Panc1 (cell line): ENCODE measurements around the gene SCP2.

ENCODE experiments used
- CTCF ChIP-seq: fragments of 450-650 bp; IDR thresholded peaks from 2 replicates; pipeline ENCODE4 v1.5.1; 2017; ENCODE audit warnings: mild to moderate bottlenecking
- POLR2AphosphoS5 ChIP-seq: IDR thresholded peaks from 2 replicates; pipeline ENCODE4 v1.6.1; 2012; ENCODE audit warnings: mild to moderate bottlenecking, low read depth, low read length, moderate library complexity
- SIN3A ChIP-seq: IDR thresholded peaks from 2 replicates; pipeline ENCODE4 v1.6.1; 2012; ENCODE audit warnings: low read depth, mild to moderate bottlenecking, low read length, moderate library complexity, borderline replicate concordance; ENCODE audit not compliant: insufficient read depth
- TF ChIP-seq, protein P1 (sequence below), 2 experiments: IDR thresholded peaks; 2 replicates each; pipeline ENCODE4 v1.6.1; 2011 to 2012; ENCODE audit warnings: low read depth in 2 of 2, control low read depth in 1 of 2, low read length in 1 of 2, mild to moderate bottlenecking in 1 of 2, moderate library complexity in 1 of 2; ENCODE audit not compliant: insufficient read depth in 1 of 2

DNA sequence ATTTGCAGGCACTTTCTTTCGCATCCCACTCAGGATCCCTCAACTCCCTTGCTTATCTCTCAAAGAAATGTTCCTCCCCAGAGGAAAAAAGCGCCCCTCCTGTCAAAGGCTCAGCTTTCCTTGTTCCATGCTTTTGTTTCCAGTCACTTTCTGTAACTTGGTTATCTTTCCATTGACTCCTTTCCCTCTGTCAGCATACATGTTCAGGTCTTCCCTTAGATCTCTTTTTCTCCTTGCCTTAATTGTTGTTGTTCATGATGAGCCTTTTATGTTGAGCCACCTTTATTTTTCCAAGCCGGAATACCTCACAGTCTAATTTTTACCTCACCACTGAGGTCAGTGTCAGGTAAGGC, 88.4 kb downstream of the SCP2 start:
- TF ChIP-seq SIN3A (no peak), CTCF (no peak), POLR2AphosphoS5 (no peak)
- TF ChIP-seq, protein P1, sequence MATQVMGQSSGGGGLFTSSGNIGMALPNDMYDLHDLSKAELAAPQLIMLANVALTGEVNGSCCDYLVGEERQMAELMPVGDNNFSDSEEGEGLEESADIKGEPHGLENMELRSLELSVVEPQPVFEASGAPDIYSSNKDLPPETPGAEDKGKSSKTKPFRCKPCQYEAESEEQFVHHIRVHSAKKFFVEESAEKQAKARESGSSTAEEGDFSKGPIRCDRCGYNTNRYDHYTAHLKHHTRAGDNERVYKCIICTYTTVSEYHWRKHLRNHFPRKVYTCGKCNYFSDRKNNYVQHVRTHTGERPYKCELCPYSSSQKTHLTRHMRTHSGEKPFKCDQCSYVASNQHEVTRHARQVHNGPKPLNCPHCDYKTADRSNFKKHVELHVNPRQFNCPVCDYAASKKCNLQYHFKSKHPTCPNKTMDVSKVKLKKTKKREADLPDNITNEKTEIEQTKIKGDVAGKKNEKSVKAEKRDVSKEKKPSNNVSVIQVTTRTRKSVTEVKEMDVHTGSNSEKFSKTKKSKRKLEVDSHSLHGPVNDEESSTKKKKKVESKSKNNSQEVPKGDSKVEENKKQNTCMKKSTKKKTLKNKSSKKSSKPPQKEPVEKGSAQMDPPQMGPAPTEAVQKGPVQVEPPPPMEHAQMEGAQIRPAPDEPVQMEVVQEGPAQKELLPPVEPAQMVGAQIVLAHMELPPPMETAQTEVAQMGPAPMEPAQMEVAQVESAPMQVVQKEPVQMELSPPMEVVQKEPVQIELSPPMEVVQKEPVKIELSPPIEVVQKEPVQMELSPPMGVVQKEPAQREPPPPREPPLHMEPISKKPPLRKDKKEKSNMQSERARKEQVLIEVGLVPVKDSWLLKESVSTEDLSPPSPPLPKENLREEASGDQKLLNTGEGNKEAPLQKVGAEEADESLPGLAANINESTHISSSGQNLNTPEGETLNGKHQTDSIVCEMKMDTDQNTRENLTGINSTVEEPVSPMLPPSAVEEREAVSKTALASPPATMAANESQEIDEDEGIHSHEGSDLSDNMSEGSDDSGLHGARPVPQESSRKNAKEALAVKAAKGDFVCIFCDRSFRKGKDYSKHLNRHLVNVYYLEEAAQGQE (IDR thresholded peaks at IDR 0.05; ENCODE audit: insufficient read depth in 1 of 2, low read depth in 2 of 2, low read length in 1 of 2) = no peak
